Measurements from ENCODE around the gene TRIM31. TPM values are rescaled to one million over a fixed set of nuclear protein-coding genes. Genes with fewer than 3 reads are reported as not detected.

The TRIM31 gene
- total and polyA plus RNA-seq, 2 of the 4 experiments (the other 2 are of a cell fraction), result not detected

DNA sequence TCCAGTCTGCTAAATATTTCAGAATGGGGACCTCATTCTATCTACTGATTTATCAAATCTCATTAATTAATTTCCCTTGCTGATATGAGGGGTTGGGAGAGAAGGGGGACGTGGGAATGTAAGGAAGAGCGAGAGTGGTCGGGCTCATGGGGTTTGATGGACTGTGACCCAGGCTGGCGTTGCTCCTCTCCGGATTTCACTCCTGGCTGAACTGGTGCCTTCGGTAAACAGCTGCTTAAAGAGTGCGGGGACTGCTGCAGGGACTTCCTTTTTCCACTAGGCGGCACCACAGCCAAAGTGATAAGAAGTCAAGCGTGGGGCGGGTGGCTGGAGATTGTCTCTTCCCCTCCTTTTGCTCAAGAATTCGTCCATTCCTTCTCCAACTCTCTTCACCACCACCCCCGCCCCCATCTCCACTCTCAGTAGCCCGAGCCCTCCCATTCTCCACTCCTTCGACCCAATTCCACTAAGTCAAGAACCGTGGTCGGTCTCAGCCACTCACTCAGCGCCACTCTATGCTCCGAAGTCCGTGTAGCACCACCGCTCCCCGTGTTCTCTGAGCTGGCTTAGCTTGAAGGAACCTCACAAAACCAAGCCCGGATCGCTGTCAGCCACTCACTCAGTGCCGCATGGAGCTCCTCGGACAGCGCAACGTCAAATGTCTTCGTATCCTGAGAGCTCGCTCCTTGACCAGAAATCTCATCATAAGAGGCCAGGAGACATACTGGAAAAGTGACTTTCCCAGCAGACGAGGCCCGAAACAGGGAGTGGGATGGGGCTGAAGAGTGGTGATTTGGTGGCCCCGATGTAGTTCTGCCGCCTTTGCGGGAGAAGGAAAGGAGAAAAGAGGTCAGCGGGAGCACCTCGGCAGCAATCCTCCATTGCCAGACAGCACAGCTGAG, 9.7 kb downstream of the TRIM31 start (continued):
- TF ChIP-seq POLR2A (IDR thresholded peaks at IDR 0.05; ENCODE audit: low read depth, low read length), result peak; percentile 42; the same call in 1 of the 2 replicates
- TF ChIP-seq MXI1 (IDR thresholded peaks at IDR 0.05; ENCODE audit: borderline replicate concordance, low read depth, low read length), result no peak
- TF ChIP-seq CHD1 (IDR thresholded peaks at IDR 0.05; ENCODE audit: low read depth, low read length), result no peak

DNA sequence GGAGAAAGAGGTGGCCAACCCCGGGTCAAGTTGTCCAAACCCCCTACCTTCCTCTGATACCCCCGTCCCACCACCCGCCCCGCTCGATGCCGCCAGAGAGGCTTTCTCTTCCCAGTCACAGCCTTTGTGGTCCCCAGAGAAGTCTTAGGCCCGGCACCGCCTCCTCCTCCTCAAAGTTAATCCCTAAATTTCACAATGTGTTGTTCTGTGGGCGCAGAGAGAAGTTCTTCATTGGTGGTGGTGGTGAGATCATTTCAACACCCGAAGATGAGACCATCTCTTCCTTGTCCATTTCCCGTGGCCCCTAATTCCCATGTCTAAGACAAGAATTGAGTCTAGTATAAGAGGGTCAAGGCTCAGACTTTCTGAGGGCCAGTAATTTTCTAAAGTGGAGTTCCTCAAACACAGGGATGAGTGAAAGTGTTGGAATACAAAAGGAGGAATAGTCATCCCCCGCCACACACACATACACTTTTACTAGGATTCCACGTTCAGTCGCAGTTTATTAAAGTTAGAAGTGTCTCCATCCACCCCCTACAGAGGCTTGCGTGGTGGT, 10.4 kb downstream of the TRIM31 start:
- 0 out of 2 replicates have a peak overlapping the region, but pooled peaks have one; percentile 49 for H3K4ac ChIP-seq (ENCODE audit: low read depth, low read length)
- no peak overlapping the region for H2BK5ac ChIP-seq (ENCODE audit: low read depth, low read length, poor library complexity, severe bottlenecking)
- H3K56ac ChIP-seq (ENCODE audit: extremely low read depth, insufficient read depth, low read length), result no peak overlapping the region
- POLR2A ChIA-PET (ENCODE audit: unreplicated experiment), result no interaction called here
- no CpG with 5 or more reads among the region's 15 CpGs for WGBS, 2 experiments (ENCODE audit: extremely low coverage in 2 of 2, insufficient read length in 1 of 2)
- ATAC-seq (ENCODE audit: low read depth) (no peak), DNase-seq (no peak)
- H3K4me1 ChIP-seq (ENCODE audit: control insufficient read depth, insufficient read depth, low read length), result peaks cover 6% of the 10 kb centered on the region
- peak overlapping the region; percentile 33; the same call in 1 of the 2 replicates for H3K4me3 ChIP-seq (ENCODE audit: insufficient read depth, low read depth, low read length)
- TF ChIP-seq MAFK (IDR thresholded peaks at IDR 0.05; ENCODE audit: low read depth, low read length) (no peak), POLR2A (IDR thresholded peaks at IDR 0.05; ENCODE audit: low read depth, low read length) (no peak), CEBPB (IDR thresholded peaks at IDR 0.05; ENCODE audit: low read depth, low read length) (peak; percentile 32; the same call in 1 of the 2 replicates)
- no peak overlapping the region for H3K23ac ChIP-seq (ENCODE audit: low read depth, low read length)
- H4K5ac ChIP-seq (ENCODE audit: low read depth, low read length), result peak overlapping the region; percentile 71
- H3K27me3 ChIP-seq (ENCODE audit: control insufficient read depth, insufficient read depth, low read length), result peaks cover 52% of the 10 kb centered on the region
- dilution Hi-C loops (cut with HindIII; ENCODE audit: low sequenced_read_pairs, unreplicated experiment), result no loop called here
- no peaks in the 10 kb centered on the region for H3K36me3 ChIP-seq (ENCODE audit: control insufficient read depth, insufficient read depth, low read length)
- H2AFZ ChIP-seq (replicated peaks; ENCODE audit: low read length, poor library complexity), result peak overlapping the region; percentile 93
- no peaks in the 10 kb centered on the region; the same call in 1 of the 2 replicates for H3K9me1 ChIP-seq (ENCODE audit: insufficient read depth, low read length)
- H2BK120ac ChIP-seq (ENCODE audit: low read depth, low read length), result no peak overlapping the region
- H4K20me1 ChIP-seq (ENCODE audit: insufficient read depth, low read length), result no peaks in the 10 kb centered on the region
- H2BK20ac ChIP-seq (ENCODE audit: low read depth, low read length), result no peak overlapping the region
- H3K18ac ChIP-seq (ENCODE audit: low read depth, low read length), result peak overlapping the region; percentile 37; the same call in 1 of the 2 replicates
- intact Hi-C loops (cut with micrococcal nuclease), result loop anchor here (2.0 to 5.0 kb wide), 2 partner anchors 36 to 115 kb away; partner anchors contain the start of gene PPP1R11
- no TSS peak for BruUV-seq (replicated peaks)
- H3K9ac ChIP-seq (ENCODE audit: low read depth, low read length), result peak overlapping the region; percentile 22
- in situ Hi-C loops (cut with MboI; ENCODE audit: low sequenced_read_pairs), result no loop called here
- H3K4me2 ChIP-seq (ENCODE audit: low read depth, low read length), result peak overlapping the region; percentile 77
- no peak overlapping the region for H2AK9ac ChIP-seq (replicated peaks; ENCODE audit: low read depth, low read length, poor library complexity)
- no peak overlapping the region for H2AK5ac ChIP-seq (ENCODE audit: low read depth, low read length)
- H3K27ac ChIP-seq (ENCODE audit: insufficient read depth, low read length), result no peak overlapping the region
- H3K9me3 ChIP-seq (ENCODE audit: control insufficient read depth, insufficient read depth, low read length), result peaks cover 2% of the 10 kb centered on the region; the same call in 1 of the 2 replicates
- no peaks in the 10 kb centered on the region for H3K79me1 ChIP-seq (ENCODE audit: low read depth in 1 of 2, low read length in 2 of 2)
- no peak overlapping the region for H2BK15ac ChIP-seq (ENCODE audit: low read depth, low read length)
- H4K8ac ChIP-seq (ENCODE audit: low read depth in 2 of 2, low read length in 2 of 2), result peak overlapping the region; percentile 73 to 88; a peak in 3 of 4 replicates
- CTCF ChIA-PET, result interaction anchor here (0.6 to 3.0 kb wide), 8 partner anchors 15 to 1064 kb away, joined by 3 to 54 read pairs (median 6); no protein-coding TSS in a partner anchor
- H4K91ac ChIP-seq (ENCODE audit: insufficient read depth, low read depth, low read length), result peak overlapping the region; percentile 62; the same call in 1 of the 2 replicates
- no peak overlapping the region for H3K14ac ChIP-seq (replicated peaks; ENCODE audit: low read depth, low read length)
